ENCODE results near the gene FRS3.

DNA sequence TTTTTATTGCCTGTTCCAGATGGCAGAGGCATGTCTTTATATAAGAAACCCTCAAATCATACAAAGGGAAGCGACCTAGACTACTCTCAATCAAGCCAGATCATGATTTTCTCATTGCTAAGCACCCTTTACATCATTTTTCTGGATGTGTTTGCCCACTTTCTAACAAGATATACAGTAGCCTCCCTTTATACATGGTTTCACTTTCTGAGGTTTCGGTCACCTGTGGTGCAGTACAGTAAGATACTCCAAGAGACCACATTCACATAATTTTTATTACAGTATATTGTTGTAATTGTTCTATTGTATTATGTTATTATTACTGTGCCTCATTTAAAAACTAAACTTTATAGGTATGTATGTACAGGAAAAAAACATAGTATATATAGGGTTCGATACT, 31.4 kb upstream of the FRS3 start:
- TF ChIP-seq, protein P1, sequence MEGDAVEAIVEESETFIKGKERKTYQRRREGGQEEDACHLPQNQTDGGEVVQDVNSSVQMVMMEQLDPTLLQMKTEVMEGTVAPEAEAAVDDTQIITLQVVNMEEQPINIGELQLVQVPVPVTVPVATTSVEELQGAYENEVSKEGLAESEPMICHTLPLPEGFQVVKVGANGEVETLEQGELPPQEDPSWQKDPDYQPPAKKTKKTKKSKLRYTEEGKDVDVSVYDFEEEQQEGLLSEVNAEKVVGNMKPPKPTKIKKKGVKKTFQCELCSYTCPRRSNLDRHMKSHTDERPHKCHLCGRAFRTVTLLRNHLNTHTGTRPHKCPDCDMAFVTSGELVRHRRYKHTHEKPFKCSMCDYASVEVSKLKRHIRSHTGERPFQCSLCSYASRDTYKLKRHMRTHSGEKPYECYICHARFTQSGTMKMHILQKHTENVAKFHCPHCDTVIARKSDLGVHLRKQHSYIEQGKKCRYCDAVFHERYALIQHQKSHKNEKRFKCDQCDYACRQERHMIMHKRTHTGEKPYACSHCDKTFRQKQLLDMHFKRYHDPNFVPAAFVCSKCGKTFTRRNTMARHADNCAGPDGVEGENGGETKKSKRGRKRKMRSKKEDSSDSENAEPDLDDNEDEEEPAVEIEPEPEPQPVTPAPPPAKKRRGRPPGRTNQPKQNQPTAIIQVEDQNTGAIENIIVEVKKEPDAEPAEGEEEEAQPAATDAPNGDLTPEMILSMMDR (IDR thresholded peaks at IDR 0.05) = no peak
- no peak for TF ChIP-seq POLR2A (IDR thresholded peaks at IDR 0.05)

Measured in heart left ventricle (tissue), 13 donors.